ENCODE measurements around the gene SIRT2.

The SIRT2 gene

DNA sequence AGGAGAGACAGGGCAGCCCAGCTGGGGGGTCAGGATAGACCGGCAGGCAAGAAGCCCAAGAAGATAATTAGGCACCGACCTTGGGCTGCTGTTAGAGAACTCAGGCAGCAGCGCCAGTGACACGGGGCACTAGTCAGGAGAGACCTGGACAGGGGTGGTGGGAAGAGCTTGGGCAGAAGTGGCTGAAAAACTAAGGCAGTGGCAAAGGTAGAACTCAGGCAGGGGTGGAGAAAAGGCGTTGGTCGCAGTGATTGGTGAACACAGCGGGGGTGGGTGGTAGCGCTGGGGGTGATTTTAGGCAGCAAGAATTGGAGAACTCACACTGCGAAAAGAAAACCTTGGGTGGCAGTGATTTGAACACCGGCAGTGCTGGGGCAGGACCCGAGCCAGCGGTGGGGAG is 8.3 kb upstream of the SIRT2 start:
- H3K79me2 ChIP-seq (ENCODE audit: control insufficient read depth, insufficient read depth, low read length, poor library complexity): no peaks in the 10 kb centered on the region
- no peak overlapping the region for H3K18ac ChIP-seq (ENCODE audit: low read length)
- H3K27me3 ChIP-seq (ENCODE audit: insufficient read depth, low read length): no peaks in the 10 kb centered on the region
- no peak overlapping the region for H3K27ac ChIP-seq (ENCODE audit: low read depth, low read length)
- no peak overlapping the region for H3K4me3 ChIP-seq (ENCODE audit: low read depth, low read length)
- H3K9ac ChIP-seq (ENCODE audit: low read length): no peak overlapping the region
- no peak overlapping the region for H3K14ac ChIP-seq (ENCODE audit: low read length)
- H3K36me3 ChIP-seq (ENCODE audit: control insufficient read depth in 1 of 2, insufficient read depth in 2 of 2, low read length in 2 of 2): peaks cover 23 to 27% of the 10 kb centered on the region in 2 experiments
- DNase-seq: no peak
- no peak overlapping the region for H2AK5ac ChIP-seq (ENCODE audit: low read length)
- H3K79me1 ChIP-seq (ENCODE audit: low read length): no peaks in the 10 kb centered on the region
- no peak overlapping the region for H3K23ac ChIP-seq (ENCODE audit: low read length)
- H2BK120ac ChIP-seq (ENCODE audit: insufficient read depth, low read length, poor library complexity): no peak overlapping the region
- WGBS (ENCODE audit: extremely low coverage, insufficient coverage, insufficient read length): no CpG with 5 or more reads among the region's 12 CpGs
- H2AFZ ChIP-seq (ENCODE audit: insufficient read depth, low read length, poor library complexity): no peak overlapping the region
- H4K12ac ChIP-seq (ENCODE audit: low read depth, low read length): no peak overlapping the region
- H3K4me1 ChIP-seq (ENCODE audit: control insufficient read depth in 1 of 2, insufficient read depth in 2 of 2, low read length in 2 of 2): no peaks in the 10 kb centered on the region
- H2BK12ac ChIP-seq (ENCODE audit: low read length): no peak overlapping the region
- no peak overlapping the region for H3K4ac ChIP-seq (ENCODE audit: low read depth, low read length)
- H2BK5ac ChIP-seq (ENCODE audit: low read depth, low read length, poor library complexity): no peak overlapping the region
- no peak overlapping the region for H4K8ac ChIP-seq (ENCODE audit: low read depth, low read length)
- H4K91ac ChIP-seq (ENCODE audit: low read depth, low read length): no peak overlapping the region
- peaks cover 5% of the 10 kb centered on the region for H3K9me3 ChIP-seq (ENCODE audit: insufficient read depth, low read depth, low read length)
- no peak overlapping the region for H3K4me2 ChIP-seq (ENCODE audit: low read length)

DNA sequence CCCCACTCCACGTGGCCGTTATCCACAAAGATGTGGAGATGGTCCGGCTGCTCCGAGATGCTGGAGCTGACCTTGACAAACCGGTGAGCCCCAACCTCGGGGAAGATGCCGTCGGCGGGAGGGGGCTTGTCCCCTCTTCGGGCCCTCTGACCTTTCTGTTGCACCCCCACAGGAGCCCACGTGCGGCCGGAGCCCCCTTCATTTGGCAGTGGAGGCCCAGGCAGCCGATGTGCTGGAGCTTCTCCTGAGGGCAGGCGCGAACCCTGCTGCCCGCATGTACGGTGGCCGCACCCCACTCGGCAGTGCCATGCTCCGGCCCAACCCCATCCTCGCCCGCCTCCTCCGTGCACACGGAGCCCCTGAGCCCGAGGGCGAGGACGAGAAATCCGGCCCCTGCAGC is 7.8 kb upstream of the SIRT2 start:
- Histone ChIP-seq H3K36me3 (ENCODE audit: control insufficient read depth in 1 of 2, insufficient read depth in 2 of 2, low read length in 2 of 2) (peaks cover 23 to 27% of the 10 kb centered on the region in 2 experiments), H2BK12ac (ENCODE audit: low read length) (no peak overlapping the region), H3K79me2 (ENCODE audit: control insufficient read depth, insufficient read depth, low read length, poor library complexity) (no peaks in the 10 kb centered on the region), H3K18ac (ENCODE audit: low read length) (no peak overlapping the region), H4K12ac (ENCODE audit: low read depth, low read length) (no peak overlapping the region), H2BK5ac (ENCODE audit: low read depth, low read length, poor library complexity) (no peak overlapping the region), H3K4me1 (ENCODE audit: control insufficient read depth in 1 of 2, insufficient read depth in 2 of 2, low read length in 2 of 2) (no peaks in the 10 kb centered on the region), H3K4ac (ENCODE audit: low read depth, low read length) (no peak overlapping the region), H3K79me1 (ENCODE audit: low read length) (no peaks in the 10 kb centered on the region), H3K23ac (ENCODE audit: low read length) (no peak overlapping the region), H3K4me2 (ENCODE audit: low read length) (no peak overlapping the region), H3K14ac (ENCODE audit: low read length) (no peak overlapping the region), H4K91ac (ENCODE audit: low read depth, low read length) (no peak overlapping the region), H4K8ac (ENCODE audit: low read depth, low read length) (no peak overlapping the region), H3K27me3 (ENCODE audit: insufficient read depth, low read length) (no peaks in the 10 kb centered on the region), H2AFZ (ENCODE audit: insufficient read depth, low read length, poor library complexity) (no peak overlapping the region), H2BK120ac (ENCODE audit: insufficient read depth, low read length, poor library complexity) (no peak overlapping the region), H3K9ac (ENCODE audit: low read length) (no peak overlapping the region), H3K9me3 (ENCODE audit: insufficient read depth, low read depth, low read length) (peaks cover 5% of the 10 kb centered on the region), H3K4me3 (ENCODE audit: low read depth, low read length) (no peak overlapping the region), H3K27ac (ENCODE audit: low read depth, low read length) (no peak overlapping the region), H2AK5ac (ENCODE audit: low read length) (no peak overlapping the region)
- no CpG with 5 or more reads among the region's 29 CpGs for WGBS (ENCODE audit: extremely low coverage, insufficient coverage, insufficient read length)
- no peak for DNase-seq

DNA sequence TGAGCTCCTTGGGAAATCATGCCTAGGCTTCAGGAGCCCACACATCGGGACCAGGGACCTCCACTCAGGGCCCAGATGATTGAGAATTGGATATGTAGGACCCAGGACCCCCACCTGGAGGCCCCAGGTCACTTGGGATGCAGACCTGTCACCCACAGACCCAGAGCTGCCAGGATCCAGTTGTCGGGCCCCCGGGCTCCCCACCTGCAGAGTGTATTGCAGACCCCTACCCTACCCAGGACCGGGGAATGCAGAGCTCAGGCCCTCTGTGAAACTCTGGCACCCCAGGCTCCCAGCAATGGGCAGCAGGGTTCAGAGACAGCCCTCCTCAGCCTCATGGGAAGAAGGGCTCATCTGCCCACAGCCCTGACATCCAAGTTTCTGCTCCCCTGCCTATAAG is 6.2 kb upstream of the SIRT2 start:
- Histone ChIP-seq H3K27ac (ENCODE audit: low read depth, low read length) (no peak overlapping the region), H2BK120ac (ENCODE audit: insufficient read depth, low read length, poor library complexity) (no peak overlapping the region), H3K27me3 (ENCODE audit: insufficient read depth, low read length) (no peaks in the 10 kb centered on the region), H3K4ac (ENCODE audit: low read depth, low read length) (no peak overlapping the region), H2AFZ (ENCODE audit: insufficient read depth, low read length, poor library complexity) (no peak overlapping the region), H3K18ac (ENCODE audit: low read length) (no peak overlapping the region), H3K9me3 (ENCODE audit: insufficient read depth, low read depth, low read length) (peaks cover 7% of the 10 kb centered on the region), H3K4me3 (ENCODE audit: low read depth, low read length) (no peak overlapping the region), H3K23ac (ENCODE audit: low read length) (no peak overlapping the region), H2BK5ac (ENCODE audit: low read depth, low read length, poor library complexity) (no peak overlapping the region), H3K36me3 (ENCODE audit: control insufficient read depth in 1 of 2, insufficient read depth in 2 of 2, low read length in 2 of 2) (peaks cover 23 to 27% of the 10 kb centered on the region in 2 experiments), H2AK5ac (ENCODE audit: low read length) (no peak overlapping the region), H2BK12ac (ENCODE audit: low read length) (no peak overlapping the region), H3K79me2 (ENCODE audit: control insufficient read depth, insufficient read depth, low read length, poor library complexity) (no peaks in the 10 kb centered on the region), H4K12ac (ENCODE audit: low read depth, low read length) (no peak overlapping the region), H4K8ac (ENCODE audit: low read depth, low read length) (no peak overlapping the region), H3K14ac (ENCODE audit: low read length) (no peak overlapping the region), H3K79me1 (ENCODE audit: low read length) (no peaks in the 10 kb centered on the region), H3K4me1 (ENCODE audit: control insufficient read depth in 1 of 2, insufficient read depth in 2 of 2, low read length in 2 of 2) (no peaks in the 10 kb centered on the region), H4K91ac (ENCODE audit: low read depth, low read length) (no peak overlapping the region), H3K9ac (ENCODE audit: low read length) (no peak overlapping the region), H3K4me2 (ENCODE audit: low read length) (no peak overlapping the region)
- DNase-seq: no peak
- no CpG with 5 or more reads among the region's 4 CpGs for WGBS (ENCODE audit: extremely low coverage, insufficient coverage, insufficient read length)

DNA sequence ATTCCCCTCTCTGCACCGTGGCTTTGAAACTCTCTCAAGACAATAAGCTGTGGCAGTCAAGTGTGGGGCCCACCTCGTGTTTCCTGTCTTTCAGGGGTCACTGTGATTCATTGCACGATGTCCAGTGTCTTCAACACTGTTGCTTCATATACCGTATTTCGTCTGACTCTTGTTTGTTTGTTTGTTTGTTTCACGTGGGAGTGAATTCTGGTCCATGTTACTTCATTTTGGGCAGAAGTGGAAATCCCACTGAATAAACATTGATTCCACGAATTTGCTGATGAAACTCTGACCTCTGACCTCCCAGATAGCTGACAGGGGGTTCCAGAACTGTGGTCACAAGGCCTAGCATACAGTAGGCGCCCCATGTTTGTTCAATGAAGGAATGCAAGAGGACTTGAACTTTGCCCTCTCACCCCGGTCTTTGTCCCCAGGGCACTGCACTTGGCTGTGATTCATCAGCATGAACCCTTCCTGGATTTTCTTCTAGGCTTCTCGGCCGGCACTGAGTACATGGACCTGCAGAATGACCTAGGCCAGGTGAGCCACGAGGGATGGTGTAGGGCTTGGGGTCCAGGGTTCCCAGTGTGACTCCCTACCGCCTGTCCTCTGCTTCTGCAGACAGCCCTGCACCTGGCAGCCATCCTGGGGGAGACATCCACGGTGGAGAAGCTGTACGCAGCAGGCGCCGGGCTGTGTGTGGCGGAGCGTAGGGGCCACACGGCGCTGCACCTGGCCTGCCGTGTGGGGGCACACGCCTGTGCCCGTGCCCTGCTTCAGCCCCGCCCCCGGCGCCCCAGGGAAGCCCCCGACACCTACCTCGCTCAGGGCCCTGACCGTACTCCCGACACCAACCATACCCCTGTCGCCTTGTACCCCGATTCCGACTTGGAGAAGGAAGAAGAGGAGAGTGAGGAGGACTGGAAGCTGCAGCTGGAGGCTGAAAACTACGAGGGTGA is 5.4 kb upstream of the SIRT2 start:
- Histone ChIP-seq H3K9ac (ENCODE audit: low read length) (no peak overlapping the region), H2BK120ac (ENCODE audit: insufficient read depth, low read length, poor library complexity) (no peak overlapping the region), H3K4me1 (ENCODE audit: control insufficient read depth in 1 of 2, insufficient read depth in 2 of 2, low read length in 2 of 2) (no peaks in the 10 kb centered on the region), H2AK5ac (ENCODE audit: low read length) (no peak overlapping the region), H4K12ac (ENCODE audit: low read depth, low read length) (no peak overlapping the region), H3K4me3 (ENCODE audit: low read depth, low read length) (no peak overlapping the region), H3K23ac (ENCODE audit: low read length) (no peak overlapping the region), H3K4me2 (ENCODE audit: low read length) (no peak overlapping the region), H3K27me3 (ENCODE audit: insufficient read depth, low read length) (no peaks in the 10 kb centered on the region), H3K9me3 (ENCODE audit: insufficient read depth, low read depth, low read length) (peaks cover 7% of the 10 kb centered on the region), H3K14ac (ENCODE audit: low read length) (no peak overlapping the region), H4K8ac (ENCODE audit: low read depth, low read length) (no peak overlapping the region), H3K18ac (ENCODE audit: low read length) (no peak overlapping the region), H3K36me3 (ENCODE audit: control insufficient read depth in 1 of 2, insufficient read depth in 2 of 2, low read length in 2 of 2) (peaks cover 23 to 27% of the 10 kb centered on the region in 2 experiments), H2AFZ (ENCODE audit: insufficient read depth, low read length, poor library complexity) (no peak overlapping the region), H4K91ac (ENCODE audit: low read depth, low read length) (no peak overlapping the region), H3K27ac (ENCODE audit: low read depth, low read length) (no peak overlapping the region), H2BK5ac (ENCODE audit: low read depth, low read length, poor library complexity) (no peak overlapping the region), H3K4ac (ENCODE audit: low read depth, low read length) (no peak overlapping the region), H3K79me1 (ENCODE audit: low read length) (peaks cover 2% of the 10 kb centered on the region), H3K79me2 (ENCODE audit: control insufficient read depth, insufficient read depth, low read length, poor library complexity) (peaks cover 2% of the 10 kb centered on the region), H2BK12ac (ENCODE audit: low read length) (no peak overlapping the region)
- DNase-seq: no peak
- WGBS (ENCODE audit: extremely low coverage, insufficient coverage, insufficient read length): no CpG with 5 or more reads among the region's 35 CpGs

Measured in trophoblast cell (in vitro differentiated cells and primary cell).